Uterus (tissue), 4 donors: Measurements from ENCODE around the gene TJP3. TPM values are rescaled to one million over a fixed set of nuclear protein-coding genes. Genes with fewer than 3 reads are reported as not detected.

ENCODE experiments used
- DNase-seq, 2 donors: peaks; one replicate each; pipeline ENCODE4 v3.0.0-alpha.2; 2019 to 2020
- H3K27ac ChIP-seq, 2 donors: fragments of 200-600 bp; sonication (generic); 1 replicate in 1 of 2; 2 replicates in 1 of 2; pipeline ENCODE4 v1.5.1; 2016 to 2018
- H3K27me3 ChIP-seq, 2 donors: fragments of 200-600 bp; sonication (generic); one replicate each; pipeline ENCODE4 v1.5.1; 2018 to 2019; ENCODE audit warnings: control low read depth in 1 of 2
- H3K36me3 ChIP-seq, 2 donors: fragments of 200-600 bp; sonication (generic); one replicate each; pipeline ENCODE4 v1.5.1; 2019; ENCODE audit warnings: control low read depth in 1 of 2
- H3K4me1 ChIP-seq, 2 donors: fragments of 200-600 bp; sonication (generic); one replicate each; pipeline ENCODE4 v1.5.1; 2018 to 2019; ENCODE audit warnings: control low read depth in 1 of 2
- H3K4me3 ChIP-seq, 2 donors: fragments of 200-600 bp; sonication (generic); 1 replicate in 1 of 2; 2 replicates in 1 of 2; pipeline ENCODE4 v1.5.1; 2018 to 2019; ENCODE audit warnings: mild to moderate bottlenecking in 1 of 2
- H3K9me3 ChIP-seq, 2 donors: fragments of 200-600 bp; sonication (generic); one replicate each; pipeline ENCODE4 v1.5.1; 2019; ENCODE audit warnings: control low read depth in 1 of 2
- POLR2A ChIP-seq, 2 donors: fragments of 450-650 bp; IDR thresholded peaks; one replicate each; pipeline ENCODE4 v1.6.1; 2016; ENCODE audit warnings: antibody characterized with exemption in 2 of 2, mild to moderate bottlenecking in 1 of 2, moderate library complexity in 1 of 2
- intact Hi-C: fragments of 100-400 bp; cut with DNase I; formaldehyde crosslinking; loops from one replicate; pipeline ENCODE4 v1.15.1; 2023; ENCODE audit warnings: low total_unique reads
- total RNA-seq, 4 donors: library from RNA; depleted of rRNA in 3 of 4; stranded (reverse); fragments of >200 nt in 3 of 4; gene quantifications; one replicate each; pipeline versions ENCODE4 v1.1.0 to v1.2.4, GENCODE V29; 2014 to 2023
- TF ChIP-seq, protein P1 (sequence below), 4 experiments: fragments of 200-600 bp in 2 of 4; fragments of 450-650 bp in 2 of 4; sonication (generic) in 2 of 4; IDR thresholded peaks; one replicate each; pipeline ENCODE4 v1.5.1; 2016 to 2019; ENCODE audit warnings: antibody characterized with exemption in 4 of 4, mild to moderate bottlenecking in 2 of 4, moderate library complexity in 1 of 4
- donor health status: DM: yes; HTN: yes; CAD: no.

Gene TJP3
- total RNA-seq, 4 donors from 2014 or later = 0.37 to 7.4 (median 3.9) TPM

DNA sequence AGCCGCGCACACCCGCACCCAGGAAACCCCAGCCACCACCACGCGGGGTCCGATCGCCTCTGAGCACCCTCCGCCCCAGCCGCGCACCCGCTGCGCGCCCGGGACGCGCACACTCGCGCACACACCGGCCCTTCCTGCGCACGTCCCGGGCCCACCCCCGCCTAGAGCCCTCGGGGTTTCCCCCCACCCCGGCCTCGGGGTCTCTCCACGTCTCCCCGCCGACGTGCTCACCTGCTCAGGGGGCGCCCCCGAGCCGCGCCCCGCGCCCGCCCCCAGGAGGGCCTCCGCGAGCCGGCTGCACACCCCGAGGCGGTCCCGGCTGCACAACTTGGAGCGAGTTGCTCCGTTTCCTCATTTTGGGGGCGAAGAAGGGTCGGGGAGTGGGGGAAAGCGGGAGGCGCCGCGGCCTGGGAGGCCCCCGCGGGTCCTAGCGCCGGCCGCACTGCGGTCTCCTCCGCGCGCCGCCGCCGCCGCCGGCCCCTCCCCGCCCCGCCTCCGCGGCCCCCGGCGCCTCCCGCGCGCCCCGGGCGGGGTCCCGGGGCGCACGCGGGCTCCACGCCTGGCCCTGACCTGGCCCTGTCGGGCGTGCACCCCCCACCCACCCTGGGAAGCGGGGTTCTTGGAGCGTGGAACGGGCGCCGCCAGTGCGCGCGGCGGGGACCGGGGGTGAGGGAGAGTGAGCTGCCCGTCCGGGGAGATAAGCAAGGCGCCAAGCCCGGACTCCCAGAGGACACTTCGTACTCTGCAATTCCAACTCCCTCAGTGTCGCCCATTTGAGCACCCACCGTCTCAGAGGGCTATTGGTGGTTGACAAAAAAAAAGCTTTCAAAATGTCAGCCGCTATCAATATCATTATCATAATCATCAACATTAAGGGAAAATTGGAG is 78.0 kb downstream of the TJP3 start, which contains the start of gene MATK:
MATK (minus strand) TSS at position 444 of the 887 bp plus-strand sequence. CDS start 1,246 bp downstream, outside the sequence.
- H3K27ac ChIP-seq = no peak within 1 kb of the TSS
- H3K4me3 ChIP-seq = no peak within 1 kb of the TSS
- no peaks in the 10 kb centered on the region for H3K4me1 ChIP-seq
- H3K27me3 ChIP-seq = peaks cover 0 to 4% of the 10 kb centered on the region in 2 donors
- no peaks in the 10 kb centered on the region for H3K36me3 ChIP-seq
- TF ChIP-seq POLR2A (IDR thresholded peaks at IDR 0.05) = no peak
- TF ChIP-seq, protein P1, sequence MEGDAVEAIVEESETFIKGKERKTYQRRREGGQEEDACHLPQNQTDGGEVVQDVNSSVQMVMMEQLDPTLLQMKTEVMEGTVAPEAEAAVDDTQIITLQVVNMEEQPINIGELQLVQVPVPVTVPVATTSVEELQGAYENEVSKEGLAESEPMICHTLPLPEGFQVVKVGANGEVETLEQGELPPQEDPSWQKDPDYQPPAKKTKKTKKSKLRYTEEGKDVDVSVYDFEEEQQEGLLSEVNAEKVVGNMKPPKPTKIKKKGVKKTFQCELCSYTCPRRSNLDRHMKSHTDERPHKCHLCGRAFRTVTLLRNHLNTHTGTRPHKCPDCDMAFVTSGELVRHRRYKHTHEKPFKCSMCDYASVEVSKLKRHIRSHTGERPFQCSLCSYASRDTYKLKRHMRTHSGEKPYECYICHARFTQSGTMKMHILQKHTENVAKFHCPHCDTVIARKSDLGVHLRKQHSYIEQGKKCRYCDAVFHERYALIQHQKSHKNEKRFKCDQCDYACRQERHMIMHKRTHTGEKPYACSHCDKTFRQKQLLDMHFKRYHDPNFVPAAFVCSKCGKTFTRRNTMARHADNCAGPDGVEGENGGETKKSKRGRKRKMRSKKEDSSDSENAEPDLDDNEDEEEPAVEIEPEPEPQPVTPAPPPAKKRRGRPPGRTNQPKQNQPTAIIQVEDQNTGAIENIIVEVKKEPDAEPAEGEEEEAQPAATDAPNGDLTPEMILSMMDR (IDR thresholded peaks at IDR 0.05) = no peak
- DNase-seq = no peak
- H3K9me3 ChIP-seq = peaks cover 0 to 19% of the 10 kb centered on the region in 2 donors
- intact Hi-C loops = no loop called here

DNA sequence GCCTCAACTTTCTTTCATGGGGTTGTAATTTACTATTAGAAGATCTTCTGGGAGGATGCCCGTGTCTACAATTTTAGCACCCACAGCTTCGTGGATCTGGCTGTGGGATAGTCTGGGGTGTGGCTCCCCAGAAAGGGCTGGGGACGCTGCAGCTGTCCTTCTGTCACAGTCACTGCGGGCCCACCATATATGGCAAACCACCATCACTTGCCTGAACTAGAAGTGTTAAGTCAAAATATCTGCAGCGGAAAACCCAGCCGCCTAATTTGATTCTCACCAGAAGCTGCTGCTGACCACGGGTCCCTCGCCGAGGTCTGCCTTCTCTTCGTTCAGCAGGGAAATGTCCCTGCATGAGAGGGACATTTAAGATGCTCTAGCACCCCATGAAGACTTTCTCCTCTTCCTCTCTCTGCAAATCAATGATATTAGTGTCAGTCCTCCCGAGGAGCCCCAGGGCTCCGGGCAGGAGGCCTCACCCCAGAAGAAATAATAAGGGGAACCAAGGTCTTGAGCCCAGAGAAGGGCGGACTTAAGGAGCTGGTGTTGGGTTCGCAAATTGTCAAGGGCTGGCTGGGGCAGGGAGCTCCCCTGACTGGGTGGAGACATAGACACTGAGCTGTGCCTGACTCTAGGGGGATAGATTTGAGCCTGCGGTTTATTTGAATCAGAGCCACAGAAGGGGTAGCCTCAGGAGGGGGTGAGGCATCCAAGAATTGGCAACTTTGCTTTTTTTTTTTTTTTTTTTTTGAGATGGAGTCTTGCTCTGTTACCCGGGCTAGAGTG is 81.0 kb downstream of the TJP3 start:
- H3K4me3 ChIP-seq = no peak overlapping the region
- H3K27ac ChIP-seq = no peak overlapping the region
- no peak for DNase-seq
- H3K4me1 ChIP-seq = no peaks in the 10 kb centered on the region
- no peak for TF ChIP-seq POLR2A (IDR thresholded peaks at IDR 0.05)
- TF ChIP-seq, protein P1 (IDR thresholded peaks at IDR 0.05) = no peak
- no peaks in the 10 kb centered on the region for H3K27me3 ChIP-seq
- H3K9me3 ChIP-seq = no peaks in the 10 kb centered on the region
- intact Hi-C loops = no loop called here
- no peaks in the 10 kb centered on the region for H3K36me3 ChIP-seq

DNA sequence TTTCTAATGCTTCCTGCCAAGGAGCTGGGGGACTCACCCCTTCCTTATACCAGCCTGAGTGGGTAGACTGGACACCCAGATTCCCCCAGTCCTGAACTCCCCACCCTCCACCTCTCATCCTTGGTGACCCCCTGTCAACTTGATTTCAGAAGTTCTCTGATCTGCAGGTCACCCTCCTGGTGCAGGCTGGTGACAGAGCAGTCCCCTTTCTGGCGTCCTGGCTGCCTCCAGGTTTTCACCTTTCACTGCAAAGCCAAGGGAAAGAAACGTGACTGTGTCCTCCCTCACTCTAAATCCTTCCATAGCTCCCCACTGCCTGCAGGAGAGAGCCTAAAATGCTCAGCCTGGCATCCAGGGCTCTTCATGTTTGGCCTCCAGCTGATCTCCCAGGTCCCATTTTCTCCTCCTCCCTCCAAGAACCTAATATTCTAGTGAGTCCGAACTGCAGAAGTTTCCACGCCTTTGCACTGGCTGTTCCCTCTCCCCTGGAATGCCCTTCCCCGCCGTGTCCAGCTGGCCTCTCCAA is 82.1 kb downstream of the TJP3 start:
- no peaks in the 10 kb centered on the region for H3K27me3 ChIP-seq
- H3K27ac ChIP-seq = no peak overlapping the region
- intact Hi-C loops = no loop called here
- TF ChIP-seq POLR2A (IDR thresholded peaks at IDR 0.05) = no peak
- TF ChIP-seq, protein P1 (IDR thresholded peaks at IDR 0.05) = no peak
- no peaks in the 10 kb centered on the region for H3K4me1 ChIP-seq
- no peaks in the 10 kb centered on the region for H3K9me3 ChIP-seq
- no peak overlapping the region for H3K4me3 ChIP-seq
- DNase-seq = no peak
- H3K36me3 ChIP-seq = no peaks in the 10 kb centered on the region

DNA sequence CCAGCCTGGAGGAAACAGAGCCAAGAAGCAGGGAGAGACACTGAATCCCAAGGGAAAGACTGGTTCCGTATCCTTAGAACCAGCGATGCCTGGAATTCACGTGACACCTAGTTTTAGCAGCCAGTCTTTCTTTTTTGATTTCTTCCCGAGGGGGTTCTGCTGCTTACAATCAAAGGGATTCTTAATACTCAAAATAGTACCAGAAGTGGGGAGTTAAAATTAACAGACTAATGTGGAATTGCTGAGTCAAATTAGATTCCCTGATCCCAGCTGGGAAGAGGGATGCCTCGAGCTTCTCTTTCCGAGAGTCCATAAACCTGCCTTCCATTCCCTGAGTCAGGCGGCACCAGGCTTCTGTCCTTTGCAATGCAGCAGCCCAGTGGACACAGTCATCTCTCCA is 82.8 kb downstream of the TJP3 start:
- H3K4me3 ChIP-seq = no peak overlapping the region
- H3K27ac ChIP-seq = no peak overlapping the region
- H3K9me3 ChIP-seq = no peaks in the 10 kb centered on the region
- H3K36me3 ChIP-seq = no peaks in the 10 kb centered on the region
- TF ChIP-seq, protein P1 (IDR thresholded peaks at IDR 0.05) = no peak
- no peak for TF ChIP-seq POLR2A (IDR thresholded peaks at IDR 0.05)
- intact Hi-C loops = no loop called here
- no peaks in the 10 kb centered on the region for H3K4me1 ChIP-seq
- no peak for DNase-seq
- H3K27me3 ChIP-seq = no peaks in the 10 kb centered on the region
